ENCODE results near the gene KIFC1. TPM values are rescaled to one million over a fixed set of nuclear protein-coding genes. Genes with fewer than 3 reads are reported as not detected.

The KIFC1 gene
- total RNA-seq, 1 experiment from 2014 or later, result 140 TPM

DNA sequence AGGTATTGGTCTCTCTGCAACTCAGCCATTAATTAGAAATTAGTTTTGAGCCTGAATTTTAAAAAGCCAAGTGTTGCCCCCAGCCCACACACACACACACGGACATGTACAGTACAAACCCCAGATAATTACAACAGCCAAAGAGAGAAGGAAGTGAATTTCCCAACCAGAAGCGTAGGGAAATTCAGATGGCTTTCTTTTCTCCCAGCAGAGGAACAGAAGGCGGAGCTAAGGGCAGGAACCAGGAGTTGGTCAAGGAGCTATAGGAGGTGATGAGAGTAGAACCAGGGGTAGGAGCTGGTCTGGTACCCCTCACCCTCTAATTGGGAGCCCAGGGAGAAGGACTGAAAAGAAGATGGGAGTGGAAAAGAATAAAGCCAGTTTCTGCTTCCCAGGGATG, 58.8 kb downstream of the KIFC1 start:
- peaks cover 9% of the 10 kb centered on the region for H3K4me1 Mint-ChIP-seq (ENCODE audit: low read depth, unreplicated experiment)

DNA sequence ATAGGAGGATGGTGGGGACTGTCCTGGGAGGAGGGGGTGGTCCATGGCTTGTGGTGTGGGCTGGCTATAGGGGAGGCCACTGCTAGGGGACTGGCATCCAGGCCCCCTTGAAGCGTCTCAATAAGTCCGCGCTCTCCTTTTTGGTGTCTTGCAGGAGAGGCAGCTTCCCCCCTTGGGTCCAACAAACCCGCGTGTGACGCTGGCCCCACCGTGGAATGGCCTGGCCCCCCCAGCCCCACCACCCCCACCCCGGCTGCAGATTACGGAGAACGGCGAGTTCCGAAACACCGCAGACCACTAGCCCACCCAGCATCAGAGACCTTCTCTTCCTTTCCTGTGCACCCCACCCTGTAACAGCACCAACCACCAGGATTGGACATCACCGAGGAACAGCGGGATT, 60.0 kb downstream of the KIFC1 start:
- DNase-seq, result no peak
- peaks cover 39% of the 10 kb centered on the region for H3K36me3 Mint-ChIP-seq (ENCODE audit: insufficient read depth, unreplicated experiment)
- H3K4me1 Mint-ChIP-seq (ENCODE audit: low read depth, unreplicated experiment), result peaks cover 12% of the 10 kb centered on the region
- TF ChIP-seq, protein P1, sequence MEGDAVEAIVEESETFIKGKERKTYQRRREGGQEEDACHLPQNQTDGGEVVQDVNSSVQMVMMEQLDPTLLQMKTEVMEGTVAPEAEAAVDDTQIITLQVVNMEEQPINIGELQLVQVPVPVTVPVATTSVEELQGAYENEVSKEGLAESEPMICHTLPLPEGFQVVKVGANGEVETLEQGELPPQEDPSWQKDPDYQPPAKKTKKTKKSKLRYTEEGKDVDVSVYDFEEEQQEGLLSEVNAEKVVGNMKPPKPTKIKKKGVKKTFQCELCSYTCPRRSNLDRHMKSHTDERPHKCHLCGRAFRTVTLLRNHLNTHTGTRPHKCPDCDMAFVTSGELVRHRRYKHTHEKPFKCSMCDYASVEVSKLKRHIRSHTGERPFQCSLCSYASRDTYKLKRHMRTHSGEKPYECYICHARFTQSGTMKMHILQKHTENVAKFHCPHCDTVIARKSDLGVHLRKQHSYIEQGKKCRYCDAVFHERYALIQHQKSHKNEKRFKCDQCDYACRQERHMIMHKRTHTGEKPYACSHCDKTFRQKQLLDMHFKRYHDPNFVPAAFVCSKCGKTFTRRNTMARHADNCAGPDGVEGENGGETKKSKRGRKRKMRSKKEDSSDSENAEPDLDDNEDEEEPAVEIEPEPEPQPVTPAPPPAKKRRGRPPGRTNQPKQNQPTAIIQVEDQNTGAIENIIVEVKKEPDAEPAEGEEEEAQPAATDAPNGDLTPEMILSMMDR (IDR thresholded peaks at IDR 0.05; ENCODE audit: unreplicated experiment), result no peak
- H3K9me3 Mint-ChIP-seq (ENCODE audit: low read depth, unreplicated experiment), result no peaks in the 10 kb centered on the region
- H3K4me3 Mint-ChIP-seq (ENCODE audit: low read depth, unreplicated experiment), result no peak overlapping the region
- H3K27ac Mint-ChIP-seq (ENCODE audit: unreplicated experiment), result no peak overlapping the region
- CTCF ChIA-PET, result no interaction called here
- no peaks in the 10 kb centered on the region for H3K27me3 Mint-ChIP-seq (ENCODE audit: unreplicated experiment)
- intact Hi-C loops (cut with micrococcal nuclease; ENCODE audit: unreplicated experiment), result no loop called here
- no TSS peak for BruUV-seq (replicated peaks)

More for the DNA sequence above, 58.8 kb downstream of the KIFC1 start:
- H3K9me3 Mint-ChIP-seq (ENCODE audit: low read depth, unreplicated experiment), result no peaks in the 10 kb centered on the region
- CTCF ChIA-PET, result interaction anchor here (0.6 to 0.8 kb wide), 3 partner anchors 67 to 503 kb away, joined by 3 to 4 read pairs (median 4); partner anchors contain the start of gene WDR46
- TF ChIP-seq, protein P1 (IDR thresholded peaks at IDR 0.05; ENCODE audit: unreplicated experiment), result no peak
- no TSS peak for BruUV-seq (replicated peaks)
- H3K36me3 Mint-ChIP-seq (ENCODE audit: insufficient read depth, unreplicated experiment), result peaks cover 27% of the 10 kb centered on the region
- no peak for DNase-seq
- intact Hi-C loops (cut with micrococcal nuclease; ENCODE audit: unreplicated experiment), result no loop called here
- no peaks in the 10 kb centered on the region for H3K27me3 Mint-ChIP-seq (ENCODE audit: unreplicated experiment)
- H3K27ac Mint-ChIP-seq (ENCODE audit: unreplicated experiment), result no peak overlapping the region
- no peak overlapping the region for H3K4me3 Mint-ChIP-seq (ENCODE audit: low read depth, unreplicated experiment)

DNA sequence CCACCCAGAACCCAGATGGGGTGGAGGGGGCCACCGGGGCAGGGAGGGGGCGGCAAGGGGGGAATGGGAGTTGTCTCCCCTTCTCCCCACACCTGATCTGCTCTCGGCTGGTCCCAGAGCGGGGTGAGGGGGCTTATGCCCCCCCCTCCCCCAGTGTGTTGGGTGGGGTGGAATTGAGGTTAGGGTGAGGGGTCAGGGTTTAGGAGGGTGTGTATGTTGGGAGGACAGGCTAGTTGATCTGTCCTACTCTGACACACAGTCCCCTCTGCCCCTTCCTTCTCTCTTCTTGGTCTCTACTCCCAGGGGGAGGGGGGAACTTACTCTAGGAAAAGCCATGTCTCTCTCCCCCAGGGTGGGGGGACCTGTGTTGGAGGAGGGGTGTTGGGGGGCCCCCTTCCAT, 60.9 kb downstream of the KIFC1 start:
- TF ChIP-seq, protein P1 (IDR thresholded peaks at IDR 0.05; ENCODE audit: unreplicated experiment), result no peak
- no TSS peak for BruUV-seq (replicated peaks)
- intact Hi-C loops (cut with micrococcal nuclease; ENCODE audit: unreplicated experiment), result no loop called here
- peaks cover 44% of the 10 kb centered on the region for H3K36me3 Mint-ChIP-seq (ENCODE audit: insufficient read depth, unreplicated experiment)
- no peaks in the 10 kb centered on the region for H3K27me3 Mint-ChIP-seq (ENCODE audit: unreplicated experiment)
- H3K27ac Mint-ChIP-seq (ENCODE audit: unreplicated experiment), result no peak overlapping the region
- no peak overlapping the region for H3K4me3 Mint-ChIP-seq (ENCODE audit: low read depth, unreplicated experiment)
- peaks cover 12% of the 10 kb centered on the region for H3K4me1 Mint-ChIP-seq (ENCODE audit: low read depth, unreplicated experiment)
- DNase-seq, result no peak
- no peaks in the 10 kb centered on the region for H3K9me3 Mint-ChIP-seq (ENCODE audit: low read depth, unreplicated experiment)
- CTCF ChIA-PET, result interaction anchor here (0.6 kb wide), 1 partner anchor 1786 kb away, joined by 4 read pairs; no protein-coding TSS in a partner anchor

DNA sequence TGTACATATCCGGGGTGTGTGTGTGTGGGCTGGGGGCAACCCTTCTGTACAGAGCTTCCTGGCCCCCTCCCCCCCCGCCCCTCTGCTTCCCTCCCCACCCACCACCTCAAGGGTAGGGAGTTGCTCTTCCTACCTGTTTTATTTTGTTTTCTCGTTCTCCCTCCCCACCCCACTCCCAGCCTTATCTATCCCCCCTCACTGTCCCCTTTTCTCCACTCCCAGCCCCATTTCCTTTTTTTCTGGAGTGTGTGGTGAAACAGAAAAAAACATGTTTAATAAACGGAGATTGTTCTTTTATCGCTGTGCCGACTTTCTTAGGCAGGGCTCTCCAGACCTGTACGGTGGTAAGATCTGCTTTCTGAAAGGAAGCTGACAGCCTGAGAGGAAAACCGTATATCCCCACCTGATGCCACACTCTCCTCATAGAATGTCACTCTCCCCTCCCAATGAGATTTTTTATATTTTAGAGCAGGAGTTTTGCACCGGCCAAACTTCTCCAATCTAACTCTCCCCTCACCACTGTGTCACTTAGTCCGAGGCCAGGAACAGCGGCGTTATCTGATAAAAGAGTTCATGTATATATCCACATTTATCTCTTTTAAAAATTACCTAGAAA, 61.9 kb downstream of the KIFC1 start:
- intact Hi-C loops (cut with micrococcal nuclease; ENCODE audit: unreplicated experiment), result no loop called here
- no peaks in the 10 kb centered on the region for H3K9me3 Mint-ChIP-seq (ENCODE audit: low read depth, unreplicated experiment)
- H3K36me3 Mint-ChIP-seq (ENCODE audit: insufficient read depth, unreplicated experiment), result peaks cover 44% of the 10 kb centered on the region
- peak overlapping the region; percentile 72 for H3K27ac Mint-ChIP-seq (ENCODE audit: unreplicated experiment)
- no TSS peak for BruUV-seq (replicated peaks)
- TF ChIP-seq, protein P1 (IDR thresholded peaks at IDR 0.05; ENCODE audit: unreplicated experiment), result no peak
- H3K4me1 Mint-ChIP-seq (ENCODE audit: low read depth, unreplicated experiment), result peaks cover 12% of the 10 kb centered on the region
- no peaks in the 10 kb centered on the region for H3K27me3 Mint-ChIP-seq (ENCODE audit: unreplicated experiment)
- CTCF ChIA-PET, result interaction anchor here (0.5 to 1.4 kb wide), 4 partner anchors 14 to 136 kb away, joined by 3 to 6 read pairs (median 5); partner anchors contain the start of gene ZBTB22
- no peak for DNase-seq
- H3K4me3 Mint-ChIP-seq (ENCODE audit: low read depth, unreplicated experiment), result peak overlapping the region; percentile 98

All from Calu3 (cell line).